ENCODE measurements around the gene SRP9. TPM values are rescaled to one million over a fixed set of nuclear protein-coding genes. Genes with fewer than 3 reads are reported as not detected.

SRP9 gene
- total RNA-seq, 1 experiment from 2014 or later, result 306 TPM

DNA sequence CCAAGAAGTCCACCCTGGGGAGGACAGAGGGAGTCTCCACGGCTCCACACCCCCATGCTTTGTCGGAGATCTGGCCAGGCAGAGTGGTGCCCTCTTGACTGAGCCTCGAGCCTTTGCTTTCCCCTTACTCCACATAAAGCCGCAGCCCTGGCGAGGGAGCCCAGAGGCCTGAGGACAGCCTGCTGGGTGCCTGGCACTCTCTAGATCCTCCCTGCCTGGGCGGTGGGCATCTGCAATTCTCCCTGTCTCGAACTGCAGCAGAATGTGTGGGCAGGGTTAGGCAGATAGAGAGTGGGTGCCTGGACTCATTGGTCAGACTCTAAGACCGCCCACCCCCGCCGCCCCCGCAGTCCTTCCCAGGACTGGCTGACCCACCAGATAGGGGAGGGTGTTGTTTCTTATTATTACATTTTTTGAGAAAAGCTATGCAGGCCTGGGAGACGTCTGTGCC lies 46.2 kb downstream of the SRP9 start:
- Histone ChIP-seq H3K79me2 (ENCODE audit: low read length) (peaks cover 20% of the 10 kb centered on the region), H3K4me2 (ENCODE audit: low read length) (no peak overlapping the region), H2AFZ (ENCODE audit: low read length) (no peak overlapping the region), H3K4me1 (ENCODE audit: insufficient read depth, low read length) (peaks cover 10% of the 10 kb centered on the region), H4K20me1 (ENCODE audit: low read length) (no peaks in the 10 kb centered on the region), H3K9me3 (ENCODE audit: low read length) (no peaks in the 10 kb centered on the region), H3K27me3 (ENCODE audit: low read length) (no peaks in the 10 kb centered on the region), H3K9ac (ENCODE audit: low read length) (no peak overlapping the region), H3K36me3 (ENCODE audit: low read depth, low read length) (no peaks in the 10 kb centered on the region; the same call in 1 of the 2 replicates), H3K9me2 (replicated peaks; ENCODE audit: low read length) (no peaks in the 10 kb centered on the region), H3K4me3 (ENCODE audit: low read length) (no peak overlapping the region), H3K27ac (ENCODE audit: low read length) (no peak overlapping the region), H3F3A (ENCODE audit: low read length, unreplicated experiment) (no peaks in the 10 kb centered on the region)
- intact Hi-C loops (cut with micrococcal nuclease), result no loop called here
- BruUV-seq (replicated peaks), result no TSS peak
- CTCF ChIA-PET, result no interaction called here
- DNase-seq, result no peak
- POLR2A ChIA-PET (ENCODE audit: unreplicated experiment), result no interaction called here
- ATAC-seq, result no peak
- TF ChIP-seq EZH2 (IDR thresholded peaks at IDR 0.05; ENCODE audit: low read length, unreplicated experiment), result no peak
- no peak for TF ChIP-seq EZH2phosphoT487 (IDR thresholded peaks at IDR 0.05; ENCODE audit: borderline replicate concordance, low read length)
- TF ChIP-seq, protein P1, sequence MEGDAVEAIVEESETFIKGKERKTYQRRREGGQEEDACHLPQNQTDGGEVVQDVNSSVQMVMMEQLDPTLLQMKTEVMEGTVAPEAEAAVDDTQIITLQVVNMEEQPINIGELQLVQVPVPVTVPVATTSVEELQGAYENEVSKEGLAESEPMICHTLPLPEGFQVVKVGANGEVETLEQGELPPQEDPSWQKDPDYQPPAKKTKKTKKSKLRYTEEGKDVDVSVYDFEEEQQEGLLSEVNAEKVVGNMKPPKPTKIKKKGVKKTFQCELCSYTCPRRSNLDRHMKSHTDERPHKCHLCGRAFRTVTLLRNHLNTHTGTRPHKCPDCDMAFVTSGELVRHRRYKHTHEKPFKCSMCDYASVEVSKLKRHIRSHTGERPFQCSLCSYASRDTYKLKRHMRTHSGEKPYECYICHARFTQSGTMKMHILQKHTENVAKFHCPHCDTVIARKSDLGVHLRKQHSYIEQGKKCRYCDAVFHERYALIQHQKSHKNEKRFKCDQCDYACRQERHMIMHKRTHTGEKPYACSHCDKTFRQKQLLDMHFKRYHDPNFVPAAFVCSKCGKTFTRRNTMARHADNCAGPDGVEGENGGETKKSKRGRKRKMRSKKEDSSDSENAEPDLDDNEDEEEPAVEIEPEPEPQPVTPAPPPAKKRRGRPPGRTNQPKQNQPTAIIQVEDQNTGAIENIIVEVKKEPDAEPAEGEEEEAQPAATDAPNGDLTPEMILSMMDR (conservative IDR thresholded peaks at IDR 0.05; ENCODE audit: low read depth, low read length), result no peak

DNA sequence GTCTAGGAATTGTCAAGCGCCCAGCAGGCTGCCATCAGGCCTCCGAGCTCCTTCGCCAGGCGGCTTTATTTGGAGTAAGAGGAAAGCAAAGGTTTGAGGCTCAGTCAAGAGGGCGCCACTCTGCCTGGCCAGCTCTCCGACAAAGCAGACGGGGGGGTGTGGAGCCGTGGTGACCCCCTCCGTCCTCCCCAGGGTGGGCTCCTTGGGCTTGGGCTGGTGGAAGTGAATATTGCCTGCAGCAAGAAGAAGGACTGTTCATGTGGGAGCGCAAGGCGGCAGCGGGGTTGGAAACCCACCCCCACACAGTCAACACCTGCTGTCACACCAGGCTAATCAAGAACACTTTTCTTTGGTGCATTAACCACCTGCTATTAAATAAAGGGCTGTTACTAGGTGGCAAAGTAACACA lies 46.9 kb downstream of the SRP9 start:
- ChIA-PET POLR2A (ENCODE audit: unreplicated experiment) (no interaction called here), CTCF (no interaction called here)
- Histone ChIP-seq H3K9me2 (replicated peaks; ENCODE audit: low read length) (no peaks in the 10 kb centered on the region), H3K9me3 (ENCODE audit: low read length) (no peaks in the 10 kb centered on the region), H3K27ac (ENCODE audit: low read length) (no peak overlapping the region), H3K4me2 (ENCODE audit: low read length) (no peak overlapping the region), H2AFZ (ENCODE audit: low read length) (no peak overlapping the region), H3K79me2 (ENCODE audit: low read length) (peaks cover 16% of the 10 kb centered on the region), H3F3A (ENCODE audit: low read length, unreplicated experiment) (no peaks in the 10 kb centered on the region), H3K4me3 (ENCODE audit: low read length) (no peak overlapping the region), H3K4me1 (ENCODE audit: insufficient read depth, low read length) (peaks cover 10% of the 10 kb centered on the region), H3K27me3 (ENCODE audit: low read length) (no peaks in the 10 kb centered on the region), H3K9ac (ENCODE audit: low read length) (no peak overlapping the region), H4K20me1 (ENCODE audit: low read length) (no peaks in the 10 kb centered on the region), H3K36me3 (ENCODE audit: low read depth, low read length) (no peaks in the 10 kb centered on the region; the same call in 1 of the 2 replicates)
- intact Hi-C loops (cut with micrococcal nuclease), result no loop called here
- BruUV-seq (replicated peaks), result no TSS peak
- DNase-seq (no peak), ATAC-seq (no peak)
- no peak for TF ChIP-seq EZH2phosphoT487 (IDR thresholded peaks at IDR 0.05; ENCODE audit: borderline replicate concordance, low read length)
- TF ChIP-seq EZH2 (IDR thresholded peaks at IDR 0.05; ENCODE audit: low read length, unreplicated experiment), result no peak
- TF ChIP-seq, protein P1 (conservative IDR thresholded peaks at IDR 0.05; ENCODE audit: low read depth, low read length), result no peak

DNA sequence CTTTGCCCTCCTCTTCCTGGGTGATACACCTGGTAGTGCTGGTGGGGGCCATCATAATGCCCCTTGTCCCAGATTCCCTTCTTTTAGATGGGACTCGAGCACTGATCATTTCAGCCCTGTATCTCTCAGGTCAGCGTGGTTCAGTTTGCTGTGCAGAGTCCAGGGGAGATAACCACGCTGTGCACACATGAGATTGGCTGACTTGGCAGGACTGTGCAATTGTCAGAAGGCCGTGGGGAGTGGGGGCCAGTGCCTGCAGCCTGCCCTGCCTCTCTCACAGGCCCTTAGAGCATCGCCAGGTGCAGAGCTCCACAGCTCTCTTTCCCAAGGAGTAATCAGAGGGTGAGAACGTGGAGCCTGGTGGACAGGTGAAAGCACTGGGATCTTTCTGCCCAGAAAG lies 47.5 kb downstream of the SRP9 start:
- CTCF ChIA-PET, result no interaction called here
- no peak overlapping the region for H3K4me2 ChIP-seq (ENCODE audit: low read length)
- H3K27me3 ChIP-seq (ENCODE audit: low read length), result no peaks in the 10 kb centered on the region
- H3K79me2 ChIP-seq (ENCODE audit: low read length), result peaks cover 13% of the 10 kb centered on the region
- no peak overlapping the region for H2AFZ ChIP-seq (ENCODE audit: low read length)
- peaks cover 10% of the 10 kb centered on the region for H3K4me1 ChIP-seq (ENCODE audit: insufficient read depth, low read length)
- intact Hi-C loops (cut with micrococcal nuclease), result no loop called here
- POLR2A ChIA-PET (ENCODE audit: unreplicated experiment), result no interaction called here
- ATAC-seq (no peak), DNase-seq (no peak)
- TF ChIP-seq EZH2phosphoT487 (IDR thresholded peaks at IDR 0.05; ENCODE audit: borderline replicate concordance, low read length) (no peak), EZH2 (IDR thresholded peaks at IDR 0.05; ENCODE audit: low read length, unreplicated experiment) (no peak)
- TF ChIP-seq, protein P1 (conservative IDR thresholded peaks at IDR 0.05; ENCODE audit: low read depth, low read length), result no peak
- H3K9me2 ChIP-seq (replicated peaks; ENCODE audit: low read length), result no peaks in the 10 kb centered on the region
- H3F3A ChIP-seq (ENCODE audit: low read length, unreplicated experiment), result no peaks in the 10 kb centered on the region
- no peak overlapping the region for H3K9ac ChIP-seq (ENCODE audit: low read length)
- H3K9me3 ChIP-seq (ENCODE audit: low read length), result no peaks in the 10 kb centered on the region
- no peak overlapping the region for H3K27ac ChIP-seq (ENCODE audit: low read length)
- no TSS peak for BruUV-seq (replicated peaks)
- H4K20me1 ChIP-seq (ENCODE audit: low read length), result no peaks in the 10 kb centered on the region
- H3K36me3 ChIP-seq (ENCODE audit: low read depth, low read length), result peaks cover 2% of the 10 kb centered on the region; the same call in 1 of the 2 replicates
- no peak overlapping the region for H3K4me3 ChIP-seq (ENCODE audit: low read length)
